NCI-H128 (cell line): ENCODE results near the gene SRPRA.
"Not testable (repeated sequence)": the region's sequence is repeated elsewhere in the genome, so short reads cannot be mapped to it uniquely, and the experiment has no call there.

Source experiments
- DNase-seq: peaks from one replicate; lab custom pipeline; 2025; ENCODE audit not compliant: unreplicated experiment; lab: John Stamatoyannopoulos, UW

Gene SRPRA

GRCh38 chr11:126282736-126283591, 14.3 kb upstream of the SRPRA start, which contains the start of gene TIRAP:
Gene TIRAP (plus strand): TSS chr11:126283093. CDS start chr11:126290895, 7,802 bp downstream.
- DNase-seq = no peak

- no peak for DNase-seq
Observed at GRCh38 chr11:126282361-126282735, 13.7 kb upstream of the SRPRA start.

GRCh38 chr11:126281666-126282175, 13.0 kb upstream of the SRPRA start:
- DNase-seq = no peak

DNA sequence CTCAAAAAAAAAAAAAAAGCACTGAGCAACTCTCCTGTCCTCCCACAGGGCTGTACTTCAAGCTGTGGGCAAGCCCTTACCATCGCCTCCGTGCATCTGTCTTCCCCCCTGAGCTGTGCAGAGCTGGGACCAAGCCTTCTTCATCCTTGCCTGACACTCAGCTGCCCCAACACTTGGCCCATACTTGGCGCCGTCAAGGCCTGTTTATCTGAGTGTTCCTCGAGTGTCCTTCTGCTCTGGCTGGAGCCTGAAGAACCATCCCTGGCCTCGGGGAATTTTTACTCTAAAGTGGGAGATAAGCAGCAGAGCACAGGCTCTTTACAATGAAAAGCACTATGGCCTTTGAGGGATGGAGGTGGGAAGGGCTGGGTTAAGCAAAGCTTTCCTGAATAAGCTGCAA, 12.6 kb upstream of the SRPRA start:
- no peak for DNase-seq

DNA sequence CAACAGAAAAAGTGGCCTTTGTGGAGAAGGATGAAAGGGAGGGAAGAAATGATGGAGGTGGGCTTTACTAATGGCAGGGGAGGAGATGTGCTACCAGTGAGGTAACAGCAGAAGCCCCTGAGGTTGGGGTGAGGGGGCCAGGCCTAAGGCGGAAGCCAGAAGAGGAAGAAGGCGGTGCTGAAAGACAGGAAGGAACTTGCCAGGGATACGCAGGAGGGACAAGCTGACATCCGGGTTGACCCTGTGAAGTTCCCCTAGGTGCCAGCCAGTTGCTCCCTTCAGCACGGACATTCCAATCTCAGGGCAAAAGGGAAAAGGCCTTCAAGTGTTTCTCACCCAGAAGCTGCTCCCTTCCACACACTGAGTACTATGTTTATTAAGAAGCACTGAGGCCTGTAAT, 11.9 kb upstream of the SRPRA start:
- DNase-seq = no peak

- no peak for DNase-seq
Observed at GRCh38 chr11:126279191-126279590, 10.5 kb upstream of the SRPRA start.

DNA sequence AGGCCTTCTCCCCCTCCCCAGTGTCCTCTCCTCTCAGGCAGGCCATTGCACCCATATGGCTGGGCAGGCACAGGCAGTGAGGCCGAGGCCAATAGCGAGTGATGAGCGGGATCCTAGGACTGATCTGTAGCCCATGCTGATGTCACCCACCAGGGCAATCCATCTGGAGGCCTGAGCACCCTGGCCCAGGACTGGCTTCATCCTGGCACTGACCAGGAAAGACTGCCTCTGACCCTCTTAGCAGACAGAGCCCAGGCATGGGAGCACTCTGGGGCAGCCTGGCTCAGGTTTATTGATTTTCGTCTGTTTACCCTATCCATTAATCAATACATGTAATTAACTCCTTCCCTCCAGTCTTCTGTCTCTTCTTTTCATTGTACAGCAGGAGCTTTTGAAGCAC, 9.1 kb upstream of the SRPRA start:
- DNase-seq = no peak

GRCh38 chr11:126277322-126277721, 8.6 kb upstream of the SRPRA start:
- no peak for DNase-seq

DNA sequence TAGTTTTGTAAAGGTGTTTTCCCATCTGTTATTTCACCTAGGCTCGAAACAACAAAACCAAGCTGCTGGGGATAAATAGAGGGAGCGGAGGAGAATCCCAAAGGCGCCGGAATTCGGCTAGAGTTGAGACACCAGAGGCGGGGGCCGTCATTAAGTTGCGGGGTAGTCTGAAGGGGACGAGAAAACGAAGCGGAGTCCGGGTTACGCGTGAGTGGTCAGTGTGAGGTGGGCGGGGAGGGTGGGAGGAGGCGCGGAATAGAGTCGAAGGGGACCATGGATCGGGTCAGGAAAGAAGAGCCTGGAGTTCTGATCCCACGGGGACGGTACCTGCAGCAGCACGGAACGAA, 361 bp downstream of the SRPRA start:
- DNase-seq = no peak

GRCh38 chr11:126267650-126268049, 1.0 kb downstream of the SRPRA start:
- no peak for DNase-seq

DNA sequence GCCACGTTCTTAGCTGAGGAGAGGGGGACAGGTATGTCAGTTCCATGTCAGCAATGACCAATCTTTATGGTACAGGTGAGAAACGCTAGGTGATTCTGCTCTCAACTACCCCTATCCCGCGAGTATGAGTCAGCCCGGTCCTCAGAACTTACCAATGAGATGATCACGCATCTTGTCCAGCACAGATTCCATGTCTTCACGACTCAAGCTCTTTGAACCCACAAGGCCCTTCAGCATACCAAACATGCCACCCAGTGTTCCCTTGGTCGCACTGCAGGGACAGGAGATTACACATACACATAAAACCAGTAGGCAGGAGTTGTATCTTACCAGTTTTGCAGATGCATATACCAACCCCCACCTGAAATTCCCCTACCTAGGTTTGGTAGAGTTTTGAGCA, 2.9 kb downstream of the SRPRA start:
- no peak for DNase-seq

- DNase-seq = no peak
Observed at GRCh38 chr11:126263489-126263888, 5.2 kb downstream of the SRPRA start.

GRCh38 chr11:126262216-126262615, 6.5 kb downstream of the SRPRA start:
- no peak for DNase-seq

DNA sequence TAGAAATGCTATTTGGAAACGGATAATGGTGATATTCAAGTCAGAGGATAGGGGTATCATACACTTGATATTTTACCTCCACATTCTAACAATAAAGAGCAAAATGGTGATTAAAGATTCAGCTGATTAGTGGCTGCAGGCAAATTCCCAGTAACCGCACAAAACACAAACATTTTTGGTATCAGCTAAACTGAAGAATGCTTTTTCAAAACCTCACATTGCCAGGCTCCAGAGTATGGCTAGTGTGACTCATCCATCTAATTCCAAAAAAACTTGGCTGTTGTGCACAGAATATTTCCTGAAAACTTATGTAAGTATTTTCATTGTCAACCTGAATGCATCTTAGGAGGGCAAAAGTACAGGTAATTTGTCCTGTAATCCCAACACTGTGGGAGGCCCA, 10.9 kb downstream of the SRPRA start:
- DNase-seq = no peak

- DNase-seq = no peak
Observed at GRCh38 chr11:126257144-126257543, 11.6 kb downstream of the SRPRA start.

GRCh38 chr11:126256216-126256615, 12.5 kb downstream of the SRPRA start:
- no peak for DNase-seq

DNA sequence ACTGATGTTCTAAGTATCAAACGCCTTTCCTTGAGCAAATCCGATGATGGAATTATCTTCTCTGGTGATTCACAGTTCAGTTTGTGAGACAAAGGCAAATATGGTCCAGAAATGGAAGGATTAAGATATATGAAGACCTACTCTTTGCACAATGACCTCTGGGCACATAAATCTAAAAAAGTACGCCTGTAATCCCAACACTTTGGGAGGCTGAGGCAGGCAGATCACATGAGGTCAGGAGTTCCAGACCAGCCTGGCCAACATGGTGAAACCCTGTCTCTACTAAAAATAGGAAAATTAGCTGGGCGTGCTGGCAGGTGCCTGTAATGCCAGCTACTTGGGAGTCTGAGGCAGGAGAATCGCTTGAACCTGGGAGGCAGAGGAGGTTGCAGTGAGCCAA, 13.2 kb downstream of the SRPRA start:
- not testable (repeated sequence) for DNase-seq

DNA sequence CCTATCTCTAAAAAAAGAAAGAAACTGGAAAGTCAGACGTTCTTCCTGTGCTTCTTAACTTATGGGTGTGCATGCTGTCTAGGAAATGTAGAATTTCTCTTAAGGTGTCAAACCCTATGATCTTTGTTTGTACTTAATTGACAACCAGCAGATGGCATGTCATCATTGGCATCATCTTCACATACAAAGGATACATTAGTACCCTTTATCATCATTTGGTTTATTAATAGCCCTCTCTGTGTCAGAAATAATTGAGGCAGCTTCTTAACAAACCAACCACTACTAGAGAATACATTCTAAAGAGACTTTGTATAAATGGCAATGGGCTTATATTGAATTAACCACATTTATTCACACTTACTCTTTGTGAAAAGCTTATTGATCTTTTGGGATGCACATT, 13.9 kb downstream of the SRPRA start:
- DNase-seq = no peak

- DNase-seq = no peak
Observed at GRCh38 chr11:126253265-126253664, 15.4 kb downstream of the SRPRA start.

GRCh38 chr11:126246636-126247035, 22.1 kb downstream of the SRPRA start:
- DNase-seq = no peak

- DNase-seq = no peak
Observed at GRCh38 chr11:126233391-126233790, 35.3 kb downstream of the SRPRA start.

DNA sequence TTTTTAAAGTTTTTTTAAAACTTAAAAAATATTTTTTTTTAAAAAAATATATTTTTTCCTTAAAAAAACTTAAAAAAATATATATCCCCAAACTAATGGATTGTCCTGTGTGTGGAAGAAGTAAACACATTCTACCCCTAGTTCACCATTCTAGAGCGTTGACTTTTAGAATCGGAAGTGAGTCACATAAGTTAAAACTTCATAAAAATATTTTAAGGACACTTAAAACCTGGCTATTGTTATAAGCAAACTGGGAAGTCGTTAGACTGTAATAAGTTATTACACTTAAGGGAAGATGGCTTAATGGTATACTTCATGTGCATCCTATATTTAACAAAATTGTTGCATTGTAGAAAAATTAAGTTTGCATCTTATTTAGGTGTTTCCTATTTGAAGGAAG, 36.0 kb downstream of the SRPRA start:
- no peak for DNase-seq
